ENCODE results near the gene CBX6.

The CBX6 gene

GRCh38 chr22:38873469-38874411, 1.7 kb upstream of the CBX6 start:
- DNase-seq = no peak

DNA sequence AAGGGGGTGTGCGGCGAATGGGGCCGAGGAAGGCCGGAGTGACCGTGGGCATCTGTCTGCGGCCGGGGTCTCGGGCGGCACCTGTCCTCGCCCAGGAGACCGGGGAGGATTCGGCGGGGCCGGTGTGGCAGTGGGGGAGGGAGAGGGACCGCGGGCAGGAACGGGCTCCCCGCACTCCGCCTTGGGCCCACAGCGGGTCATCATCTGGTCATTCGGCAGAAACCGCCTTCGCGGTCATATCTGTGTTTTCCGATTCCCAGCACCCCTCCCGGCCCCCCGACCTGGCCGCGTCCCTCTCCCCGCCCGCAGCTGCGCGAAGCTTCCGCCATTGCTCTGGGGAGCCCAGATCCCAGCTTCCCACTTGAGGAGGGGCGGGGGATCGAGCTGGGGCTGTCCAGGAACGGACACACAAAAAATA, 824 bp upstream of the CBX6 start:
- peak in 1 of 2 experiments; percentile 15 for DNase-seq

- DNase-seq = no peak
Measured at GRCh38 chr22:38871360-38872171, 450 bp downstream of the CBX6 start.

DNA sequence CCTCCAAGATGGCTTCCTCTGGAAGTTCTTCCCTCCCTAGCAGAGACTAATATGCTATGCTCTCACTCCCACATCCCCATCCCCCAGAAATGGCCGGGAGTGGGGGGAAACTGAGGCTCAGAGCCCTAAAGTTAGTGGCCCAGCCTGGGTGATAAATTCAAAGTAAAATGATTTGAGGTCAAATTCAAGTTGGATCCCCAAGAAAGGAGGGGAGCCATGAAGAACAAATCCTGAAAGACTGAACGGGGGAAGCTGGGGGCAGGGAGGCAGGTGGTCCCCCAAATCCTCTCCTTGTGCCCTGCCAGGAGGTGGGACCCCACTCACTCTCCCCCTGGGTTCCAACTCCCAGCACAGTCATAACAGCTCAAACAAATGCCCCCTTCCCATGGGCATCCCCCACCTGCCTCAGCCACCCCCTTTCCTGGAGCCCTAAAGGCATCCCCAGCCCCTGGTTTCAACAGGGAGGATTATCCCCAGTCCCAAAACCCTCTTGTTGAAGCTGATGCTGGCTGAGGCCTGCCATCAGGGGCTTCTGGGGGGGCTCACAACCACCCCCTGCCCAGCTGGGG, 1.1 kb downstream of the CBX6 start:
- DNase-seq = no peak

GRCh38 chr22:38870312-38870741, 1.7 kb downstream of the CBX6 start:
- DNase-seq = peak in 1 of 2 experiments; percentile 34

DNA sequence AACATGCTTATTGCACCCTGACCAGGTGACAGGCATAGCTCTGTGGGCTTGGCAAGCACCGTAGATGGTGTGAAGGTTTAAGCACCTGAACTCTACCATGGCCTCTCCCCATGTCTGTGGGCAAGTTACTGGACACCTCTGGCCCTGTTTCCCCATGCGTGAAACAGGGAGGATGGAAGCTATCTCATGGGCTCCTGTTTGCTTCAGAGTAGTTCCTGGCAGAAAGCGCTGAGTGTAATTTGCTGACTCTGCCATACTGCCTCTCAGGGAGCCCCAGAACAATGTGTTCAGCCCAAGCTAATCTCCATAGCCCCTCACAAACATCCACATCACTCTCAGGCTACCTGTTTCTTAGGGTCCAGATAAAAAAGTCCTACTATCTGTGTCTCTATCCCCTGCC, 2.4 kb downstream of the CBX6 start:
- DNase-seq = no peak

DNA sequence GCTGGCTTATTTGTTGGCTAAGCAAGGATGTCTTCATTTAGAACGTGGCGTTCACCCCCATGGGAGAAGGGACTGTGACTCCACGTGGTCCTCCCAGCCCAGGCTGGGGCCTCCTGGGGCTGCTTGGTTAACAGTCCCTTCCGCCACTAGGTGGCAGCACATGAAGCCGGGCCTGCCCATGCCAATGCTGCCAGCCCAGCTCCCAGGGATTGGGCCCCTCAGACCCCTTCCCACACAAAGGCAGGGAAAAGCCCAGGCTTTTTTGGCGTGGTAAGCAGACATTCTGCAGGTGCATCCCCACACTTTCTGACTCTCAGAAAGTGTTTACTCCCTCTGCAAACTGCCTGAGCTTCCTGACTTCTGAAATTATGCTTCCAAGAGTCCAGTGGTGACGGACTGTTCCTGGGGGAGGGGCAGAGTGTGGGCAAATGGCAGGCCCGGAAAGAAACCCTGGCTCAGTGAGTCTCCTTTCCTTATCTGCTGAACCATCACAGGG, 3.1 kb downstream of the CBX6 start:
- peak in 1 of 2 experiments; percentile 23 for DNase-seq

DNA sequence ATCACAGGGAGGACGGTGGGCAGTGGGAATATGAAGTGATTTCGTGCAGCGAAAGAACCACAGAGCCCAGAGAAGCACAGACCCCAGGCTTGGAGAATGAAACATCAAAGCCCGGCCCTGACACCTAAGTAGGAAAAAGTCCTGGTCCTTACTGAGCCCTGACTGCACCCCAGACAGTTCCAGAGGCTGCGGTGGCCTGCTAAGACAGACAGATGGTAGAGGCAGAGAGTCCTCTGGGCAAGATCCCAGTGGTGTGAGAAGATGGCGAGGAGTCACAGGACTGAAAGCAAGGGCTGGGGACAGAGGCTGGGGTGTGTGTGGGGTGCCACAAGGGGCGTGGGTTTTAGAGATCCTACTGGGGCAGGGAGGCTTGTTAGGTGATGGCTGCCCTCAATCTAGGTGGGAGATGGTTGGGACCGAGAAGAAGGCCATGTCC, 3.7 kb downstream of the CBX6 start:
- no peak for DNase-seq

DNA sequence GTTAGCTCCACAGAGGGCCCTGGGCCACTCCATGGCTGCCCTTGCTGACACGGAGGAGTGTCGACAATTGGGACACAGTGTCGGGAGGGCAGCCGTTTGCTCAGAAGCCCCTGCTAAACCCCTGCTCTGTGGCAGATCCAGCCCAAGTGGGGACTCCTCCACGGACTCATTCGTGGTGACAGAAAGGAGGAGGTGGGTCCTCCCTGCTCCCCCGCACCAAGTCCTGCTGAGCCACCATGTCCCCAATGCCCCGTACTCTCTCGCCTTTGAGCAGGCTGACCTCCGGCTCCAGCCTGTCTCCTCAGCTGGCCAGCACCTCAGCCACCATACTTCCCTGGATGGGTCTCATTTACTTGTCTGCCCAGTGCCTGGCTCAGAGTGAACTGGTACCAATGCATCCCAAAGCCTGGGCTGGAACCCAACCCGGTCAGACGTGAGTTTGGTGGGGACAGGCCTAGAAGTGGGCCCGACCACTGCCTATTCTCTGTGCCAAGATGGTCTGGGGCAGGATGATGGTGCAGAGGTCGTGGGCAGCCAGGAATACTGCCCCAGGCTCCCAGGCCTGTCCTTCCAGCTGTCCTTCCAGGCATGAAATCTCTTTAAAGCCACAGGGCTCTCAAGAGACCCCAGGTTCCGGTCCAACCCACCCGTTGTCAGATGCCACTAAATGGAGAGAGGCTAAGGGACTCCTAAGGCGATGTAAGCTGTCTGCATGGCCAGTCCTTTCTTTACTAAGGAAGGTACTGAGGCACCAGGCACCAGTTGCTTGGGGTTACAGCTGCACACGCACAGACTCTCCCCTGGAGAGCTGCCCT, 4.3 kb downstream of the CBX6 start:
- no peak for DNase-seq

DNA sequence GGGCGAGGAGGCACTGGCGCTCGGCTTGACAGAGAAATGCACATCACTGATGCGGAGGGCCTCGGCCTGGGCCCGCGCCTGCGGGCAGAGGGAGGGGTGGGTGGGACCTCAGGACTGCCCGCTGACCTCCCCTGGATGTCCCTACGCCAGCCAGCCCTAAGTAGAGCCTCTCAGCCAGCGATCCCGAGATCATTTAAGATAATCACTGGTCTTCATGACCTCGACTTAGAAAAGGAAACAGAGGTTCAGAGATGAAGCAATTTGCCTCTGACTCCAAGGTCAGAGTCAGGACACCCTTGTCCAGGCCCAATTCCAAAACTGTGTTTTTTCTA, 4.9 kb downstream of the CBX6 start:
- no peak for DNase-seq

- no peak for DNase-seq
Measured at GRCh38 chr22:38866399-38867123, 5.5 kb downstream of the CBX6 start.

GRCh38 chr22:38866024-38866398, 6.0 kb downstream of the CBX6 start:
- no peak for DNase-seq

GRCh38 chr22:38865201-38866023, 6.6 kb downstream of the CBX6 start:
- no peak for DNase-seq

DNA sequence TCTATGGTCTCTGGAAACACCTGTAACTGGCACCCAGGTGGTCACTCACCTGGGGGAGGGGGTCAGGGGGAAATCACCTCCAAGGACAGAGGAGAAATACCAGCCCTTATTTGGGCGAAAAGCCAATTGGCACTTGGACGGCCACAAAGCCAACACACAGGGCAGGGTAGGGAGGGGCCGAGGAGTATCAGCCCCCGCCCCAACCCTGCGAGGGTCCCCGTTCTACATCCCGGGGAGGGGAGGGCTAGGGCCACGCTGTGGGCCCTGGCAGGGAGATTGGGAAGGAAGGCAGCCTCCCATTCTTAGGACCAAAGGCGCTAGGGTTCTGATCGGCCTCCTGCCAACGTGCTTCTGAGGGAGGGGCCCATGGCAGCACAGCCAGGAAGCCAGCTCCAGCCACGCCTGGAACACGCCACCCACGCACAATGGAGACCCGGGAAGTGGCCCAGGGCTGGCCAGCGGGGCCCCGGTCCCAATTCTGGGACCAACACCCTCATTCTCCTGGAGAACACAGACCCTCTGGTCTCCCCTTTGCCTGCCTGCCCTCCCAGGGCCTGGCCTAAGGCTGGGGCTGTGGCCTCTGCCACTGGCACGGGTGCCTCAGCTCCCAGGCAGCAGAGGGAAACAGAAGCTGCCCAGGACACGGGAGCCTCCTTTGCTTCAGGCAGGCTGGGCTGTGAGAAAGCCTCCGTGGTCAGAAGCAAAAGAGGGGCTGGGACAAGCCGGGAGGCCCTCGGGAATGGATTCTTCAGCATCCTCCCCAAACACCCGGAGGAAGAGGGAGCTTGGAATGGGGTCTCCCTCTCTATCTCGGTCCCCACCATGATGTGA, 7.4 kb downstream of the CBX6 start:
- DNase-seq = no peak

- no peak for DNase-seq
Measured at GRCh38 chr22:38863531-38864131, 8.4 kb downstream of the CBX6 start.

GRCh38 chr22:38862375-38863329, 9.4 kb downstream of the CBX6 start:
- no peak for DNase-seq

DNA sequence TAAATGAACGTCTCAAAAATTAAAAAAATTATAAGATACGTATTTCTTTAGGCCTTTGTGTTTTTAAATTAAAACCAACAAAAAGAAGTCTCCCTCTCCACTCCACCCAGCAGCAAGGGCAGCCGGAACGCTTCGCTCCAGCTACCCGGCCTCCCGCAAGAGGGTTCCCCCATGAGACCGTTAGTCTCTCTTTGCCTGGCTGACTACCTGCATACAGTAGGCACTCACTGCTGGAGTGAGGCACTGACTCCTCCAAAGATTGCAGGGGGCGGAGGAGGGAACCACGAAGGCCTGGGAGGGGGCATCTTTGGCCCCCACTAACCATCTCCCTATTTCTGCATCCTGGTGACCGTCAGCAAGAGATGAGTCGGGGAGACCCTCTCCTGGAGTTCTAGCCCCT, 10.1 kb downstream of the CBX6 start:
- DNase-seq = no peak

DNA sequence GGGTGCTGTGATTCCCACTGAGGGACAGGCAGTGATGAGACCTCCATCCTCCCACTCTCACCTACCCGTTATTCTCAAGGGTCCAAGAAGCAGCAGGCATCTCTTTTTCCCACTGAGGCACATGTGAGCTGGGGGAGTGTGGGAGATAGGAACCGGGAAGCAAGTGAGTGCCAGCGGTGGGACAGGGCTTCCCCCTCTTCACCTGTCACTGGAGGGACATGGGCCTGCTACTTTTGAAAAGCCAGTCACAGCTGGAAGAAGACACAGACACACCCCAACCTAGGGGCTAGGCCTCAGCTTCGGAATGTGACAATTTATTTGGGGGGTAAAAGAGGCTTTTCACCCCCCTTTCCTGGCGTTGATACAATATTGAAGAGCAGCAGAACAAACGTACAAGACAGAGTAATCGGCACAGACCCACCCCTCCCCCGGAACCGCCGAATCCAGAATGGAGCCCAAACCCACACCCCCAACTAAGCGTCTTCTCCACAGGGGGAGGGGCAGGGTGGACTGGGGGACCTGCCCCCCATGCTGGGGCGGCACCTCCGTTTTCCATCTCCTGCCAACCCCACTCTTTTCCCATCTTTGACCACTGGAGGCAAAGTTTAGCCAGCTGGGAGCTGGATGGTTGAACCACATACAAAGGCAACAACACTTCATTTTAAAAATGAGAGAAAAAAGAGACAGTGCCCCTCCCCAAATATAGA, 10.7 kb downstream of the CBX6 start:
- DNase-seq = no peak
